MCF 10A (cell line): ENCODE measurements around the gene PIK3CD. TPM values are rescaled to one million over a fixed set of nuclear protein-coding genes. Genes with fewer than 3 reads are reported as not detected.
"Not testable (repeated sequence)": the region's sequence is repeated elsewhere in the genome, so short reads cannot be mapped to it uniquely, and the experiment has no call there.

Source experiments
- BruUV-seq: library from RNA; stranded (reverse); fragments of 400-500 nt; replicated peaks from 2 replicates; lab custom pipeline; 2021; lab: Mats Ljungman, UMichigan
- CTCF ChIA-PET: fragments of 300-600 bp; sonication (Branson Sonifier 250); formaldehyde crosslinking; extraction: SDS; loops from one replicate; lab custom pipeline; 2021; ENCODE audit warnings: antibody characterized with exemption, inconsistent platforms; lab: Yijun Ruan, JAX
- POLR2A ChIA-PET: fragments of 300-600, 350-650 bp; sonication (Branson Sonifier 250); formaldehyde crosslinking; extraction: SDS; loops from one replicate; lab custom pipeline; 2020; ENCODE audit warnings: antibody characterized with exemption, inconsistent platforms; lab: Yijun Ruan, JAX
- DNase-seq: peaks from one replicate; pipeline ENCODE4 v3.0.0-alpha.2; 2018; ENCODE audit not compliant: unreplicated experiment
- H3K27ac Mint-ChIP-seq: one replicate; pipeline ENCODE4 v1.8.0; 2022; ENCODE audit warnings: mild to moderate bottlenecking, low read depth, mixed read lengths; ENCODE audit not compliant: unreplicated experiment
- H3K27me3 Mint-ChIP-seq: one replicate; pipeline ENCODE4 v1.8.0; 2022; ENCODE audit warnings: mixed read lengths; ENCODE audit not compliant: insufficient read depth, unreplicated experiment
- H3K36me3 Mint-ChIP-seq: one replicate; pipeline ENCODE4 v1.8.0; 2022; ENCODE audit warnings: mild to moderate bottlenecking, moderate library complexity, mixed read lengths; ENCODE audit not compliant: insufficient read depth, unreplicated experiment
- H3K4me1 Mint-ChIP-seq: one replicate; pipeline ENCODE4 v1.8.0; 2022; ENCODE audit warnings: mixed read lengths; ENCODE audit not compliant: insufficient read depth, unreplicated experiment
- H3K4me3 Mint-ChIP-seq: one replicate; pipeline ENCODE4 v1.8.0; 2022; ENCODE audit warnings: mild to moderate bottlenecking, moderate library complexity, mixed read lengths; ENCODE audit not compliant: unreplicated experiment
- H3K9me3 Mint-ChIP-seq: one replicate; pipeline ENCODE4 v1.8.0; 2022; ENCODE audit warnings: mixed read lengths; ENCODE audit not compliant: unreplicated experiment
- intact Hi-C: fragments of 100-400 bp; cut with micrococcal nuclease; formaldehyde crosslinking; loops from 2 replicates; pipeline ENCODE4 v1.14.1; 2022
- total RNA-seq: library from RNA; stranded (reverse); gene quantifications from 2 replicates; pipeline ENCODE4 v1.2.3, GENCODE V29; 2022
- TF ChIP-seq, protein P1 (sequence below): fragments of 200-600 bp; IDR thresholded peaks from one replicate; pipeline ENCODE4 v1.8.0; 2022; ENCODE audit warnings: antibody characterized with exemption, mild to moderate bottlenecking; ENCODE audit not compliant: unreplicated experiment

PIK3CD gene
- total RNA-seq, 1 experiment from 2014 or later = 7.0 TPM

DNA sequence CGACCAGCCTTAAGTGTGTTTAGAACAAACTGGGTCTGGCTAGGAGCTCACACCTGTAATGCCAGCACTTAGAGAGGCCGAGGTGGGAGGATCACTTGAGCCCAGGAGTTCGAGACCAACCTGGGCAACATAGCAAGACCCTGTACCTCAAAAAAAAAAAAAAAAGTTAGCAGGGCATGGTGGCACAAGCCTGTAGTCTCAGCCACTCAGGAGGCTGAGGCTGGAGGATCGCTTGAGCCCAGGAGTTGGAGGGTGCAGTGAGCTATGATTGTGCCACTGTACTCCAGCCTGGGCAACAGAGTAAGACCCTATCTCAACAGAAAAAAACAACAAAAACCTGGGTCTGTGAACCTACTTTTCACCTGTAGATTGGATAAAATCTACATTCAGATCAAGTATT is 54.6 kb downstream of the PIK3CD start:
- Mint-ChIP-seq H3K4me1 (peaks cover 3% of the 10 kb centered on the region), H3K27me3 (no peaks in the 10 kb centered on the region), H3K4me3 (no peak overlapping the region), H3K27ac (no peak overlapping the region), H3K9me3 (no peaks in the 10 kb centered on the region), H3K36me3 (peaks cover 5% of the 10 kb centered on the region)
- ChIA-PET POLR2A (no interaction called here), CTCF (interaction anchor here (0.6 kb wide), 2 partner anchors 12 to 78 kb away, joined by 3 to 5 read pairs; no protein-coding TSS in a partner anchor)
- TF ChIP-seq, protein P1, sequence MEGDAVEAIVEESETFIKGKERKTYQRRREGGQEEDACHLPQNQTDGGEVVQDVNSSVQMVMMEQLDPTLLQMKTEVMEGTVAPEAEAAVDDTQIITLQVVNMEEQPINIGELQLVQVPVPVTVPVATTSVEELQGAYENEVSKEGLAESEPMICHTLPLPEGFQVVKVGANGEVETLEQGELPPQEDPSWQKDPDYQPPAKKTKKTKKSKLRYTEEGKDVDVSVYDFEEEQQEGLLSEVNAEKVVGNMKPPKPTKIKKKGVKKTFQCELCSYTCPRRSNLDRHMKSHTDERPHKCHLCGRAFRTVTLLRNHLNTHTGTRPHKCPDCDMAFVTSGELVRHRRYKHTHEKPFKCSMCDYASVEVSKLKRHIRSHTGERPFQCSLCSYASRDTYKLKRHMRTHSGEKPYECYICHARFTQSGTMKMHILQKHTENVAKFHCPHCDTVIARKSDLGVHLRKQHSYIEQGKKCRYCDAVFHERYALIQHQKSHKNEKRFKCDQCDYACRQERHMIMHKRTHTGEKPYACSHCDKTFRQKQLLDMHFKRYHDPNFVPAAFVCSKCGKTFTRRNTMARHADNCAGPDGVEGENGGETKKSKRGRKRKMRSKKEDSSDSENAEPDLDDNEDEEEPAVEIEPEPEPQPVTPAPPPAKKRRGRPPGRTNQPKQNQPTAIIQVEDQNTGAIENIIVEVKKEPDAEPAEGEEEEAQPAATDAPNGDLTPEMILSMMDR = no peak
- BruUV-seq = no TSS peak
- intact Hi-C loops = no loop called here
- DNase-seq = no peak

DNA sequence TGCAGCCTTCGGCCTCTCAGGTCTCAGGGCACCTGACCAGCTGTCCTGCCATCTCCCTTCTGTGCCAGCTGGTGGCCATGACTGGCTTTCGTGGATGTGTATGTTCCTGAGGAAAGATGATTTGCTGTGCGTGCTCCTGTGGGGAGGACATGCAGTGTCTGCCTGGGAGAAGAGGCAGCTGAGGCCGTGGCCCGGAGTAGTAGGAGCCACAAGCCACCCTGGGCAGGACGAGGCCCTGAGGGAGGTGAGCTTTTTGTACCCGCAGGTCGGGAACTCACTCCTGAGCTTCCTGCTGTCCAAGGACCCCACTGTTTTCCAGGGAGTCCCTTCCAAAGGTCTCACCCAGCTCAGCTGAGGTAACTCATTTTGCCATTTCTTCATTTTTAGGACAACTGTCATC is 58.5 kb downstream of the PIK3CD start:
- intact Hi-C loops = no loop called here
- no peak for DNase-seq
- H3K4me1 Mint-ChIP-seq = no peaks in the 10 kb centered on the region
- H3K9me3 Mint-ChIP-seq = no peaks in the 10 kb centered on the region
- CTCF ChIA-PET = interaction anchor here (0.8 kb wide), 1 partner anchor 11 kb away, joined by 5 read pairs; no protein-coding TSS in a partner anchor
- TF ChIP-seq, protein P1 = no peak
- H3K27me3 Mint-ChIP-seq = no peaks in the 10 kb centered on the region
- peaks cover 14% of the 10 kb centered on the region for H3K36me3 Mint-ChIP-seq
- POLR2A ChIA-PET = no interaction called here
- no peak overlapping the region for H3K27ac Mint-ChIP-seq
- no peak overlapping the region for H3K4me3 Mint-ChIP-seq
- no TSS peak for BruUV-seq

GRCh38 chr1:9711466-9712020 is 60.0 kb downstream of the PIK3CD start:
- no peak for DNase-seq
- H3K4me1 Mint-ChIP-seq = no peaks in the 10 kb centered on the region
- intact Hi-C loops = no loop called here
- no peaks in the 10 kb centered on the region for H3K9me3 Mint-ChIP-seq
- no peaks in the 10 kb centered on the region for H3K27me3 Mint-ChIP-seq
- H3K27ac Mint-ChIP-seq = no peak overlapping the region
- TF ChIP-seq, protein P1 = no peak
- H3K36me3 Mint-ChIP-seq = peaks cover 14% of the 10 kb centered on the region
- CTCF ChIA-PET = interaction anchor here (0.9 to 1.0 kb wide), 2 partner anchors 12 to 85 kb away, joined by 3 to 5 read pairs; no protein-coding TSS in a partner anchor
- BruUV-seq = no TSS peak
- H3K4me3 Mint-ChIP-seq = no peak overlapping the region
- POLR2A ChIA-PET = no interaction called here

DNA sequence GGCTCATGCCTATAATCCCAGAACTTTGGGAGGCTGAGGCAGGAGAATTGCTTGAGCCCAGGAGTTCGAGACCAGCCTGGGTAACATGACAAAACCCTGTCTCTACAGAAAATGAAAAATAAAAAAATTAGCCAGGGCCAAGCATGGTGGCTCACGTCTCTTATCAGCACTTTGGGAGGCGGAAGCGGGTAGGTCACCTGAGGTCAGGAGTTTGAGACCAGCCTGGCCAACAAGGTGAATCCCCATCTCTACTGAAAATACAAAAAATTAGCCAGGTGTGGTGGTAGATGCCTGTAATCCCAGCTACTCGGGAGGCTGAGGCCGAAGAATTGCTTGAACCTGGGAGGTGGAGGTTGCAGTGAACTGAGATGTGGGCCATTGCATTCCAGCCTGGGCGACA is 61.2 kb downstream of the PIK3CD start:
- H3K9me3 Mint-ChIP-seq, intact Hi-C loops, H3K4me3 Mint-ChIP-seq, H3K27ac Mint-ChIP-seq, H3K4me1 Mint-ChIP-seq, BruUV-seq, H3K27me3 Mint-ChIP-seq, DNase-seq: not testable (repeated sequence)
- ChIA-PET POLR2A (interaction anchor here (0.7 kb wide), 1 partner anchor 84 kb away, joined by 3 read pairs; no protein-coding TSS in a partner anchor), CTCF (interaction anchor here (0.6 to 1.1 kb wide), 2 partner anchors 10 to 12 kb away, joined by 3 read pairs; no protein-coding TSS in a partner anchor)
- peaks cover 14% of the 10 kb centered on the region for H3K36me3 Mint-ChIP-seq
